C4-2B (cell line): ENCODE data around the gene AQP9.

Source experiments
- ZFX ChIP-seq: fragments of 450-650 bp; IDR thresholded peaks from 2 replicates; pipeline ENCODE4 v1.6.1; 2017
- TF ChIP-seq, protein P1 (sequence below): fragments of 450-650 bp; conservative IDR thresholded peaks from 2 replicates; pipeline ENCODE4 v1.5.1; 2017; ENCODE audit warnings: mild to moderate bottlenecking

DNA sequence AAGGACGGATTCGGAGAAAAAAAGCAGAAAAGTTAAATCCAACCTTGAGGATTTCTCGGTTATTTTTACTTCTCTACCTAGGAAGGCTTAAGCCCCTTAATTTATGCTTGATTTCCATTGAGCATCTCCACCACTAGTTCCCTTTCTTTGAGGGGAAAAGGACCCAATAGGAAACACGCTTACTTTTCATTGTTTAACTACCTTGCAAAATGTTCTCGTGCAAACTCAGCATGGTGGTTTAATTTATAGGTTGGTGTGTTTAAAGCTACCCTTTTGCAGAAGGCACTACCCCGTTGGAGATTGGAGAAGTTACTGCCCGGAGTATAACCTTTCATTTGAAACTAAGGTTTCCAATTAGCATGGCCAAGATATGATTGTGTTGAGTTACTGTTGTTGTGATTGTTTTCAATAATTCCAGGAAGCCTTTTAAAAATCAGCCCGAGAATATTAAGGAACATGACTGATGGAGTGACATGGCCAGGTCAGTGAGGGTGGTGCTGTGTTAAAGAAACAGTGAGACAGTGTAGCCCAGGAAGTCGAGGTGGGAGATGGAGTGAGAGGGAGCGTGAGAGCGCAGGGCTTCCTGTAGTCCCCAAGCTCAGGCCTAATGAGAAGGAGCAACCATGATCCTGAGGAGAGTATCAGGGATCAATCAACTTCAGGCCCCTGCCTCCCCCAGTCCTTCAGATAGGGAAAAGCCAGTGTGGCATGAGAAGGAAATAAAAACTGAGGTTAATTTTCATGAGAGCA, 76.6 kb downstream of the AQP9 start:
- TF ChIP-seq, protein P1, sequence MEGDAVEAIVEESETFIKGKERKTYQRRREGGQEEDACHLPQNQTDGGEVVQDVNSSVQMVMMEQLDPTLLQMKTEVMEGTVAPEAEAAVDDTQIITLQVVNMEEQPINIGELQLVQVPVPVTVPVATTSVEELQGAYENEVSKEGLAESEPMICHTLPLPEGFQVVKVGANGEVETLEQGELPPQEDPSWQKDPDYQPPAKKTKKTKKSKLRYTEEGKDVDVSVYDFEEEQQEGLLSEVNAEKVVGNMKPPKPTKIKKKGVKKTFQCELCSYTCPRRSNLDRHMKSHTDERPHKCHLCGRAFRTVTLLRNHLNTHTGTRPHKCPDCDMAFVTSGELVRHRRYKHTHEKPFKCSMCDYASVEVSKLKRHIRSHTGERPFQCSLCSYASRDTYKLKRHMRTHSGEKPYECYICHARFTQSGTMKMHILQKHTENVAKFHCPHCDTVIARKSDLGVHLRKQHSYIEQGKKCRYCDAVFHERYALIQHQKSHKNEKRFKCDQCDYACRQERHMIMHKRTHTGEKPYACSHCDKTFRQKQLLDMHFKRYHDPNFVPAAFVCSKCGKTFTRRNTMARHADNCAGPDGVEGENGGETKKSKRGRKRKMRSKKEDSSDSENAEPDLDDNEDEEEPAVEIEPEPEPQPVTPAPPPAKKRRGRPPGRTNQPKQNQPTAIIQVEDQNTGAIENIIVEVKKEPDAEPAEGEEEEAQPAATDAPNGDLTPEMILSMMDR: no peak
- TF ChIP-seq ZFX: no peak
